PC-3 (cell line): Measurements from ENCODE around the gene TMEM117. TPM values are rescaled to one million over a fixed set of nuclear protein-coding genes. Genes with fewer than 3 reads are reported as not detected.

ENCODE experiments used
- ATAC-seq: fragments of 200-7000 bp; cut with Tn5 transposase; 2 replicates; pipeline ENCODE4 v1.9.1; 2020; ENCODE audit warnings: mild to moderate bottlenecking, moderate library complexity
- BruUV-seq: library from RNA; stranded (reverse); fragments of 400-500 nt; replicated peaks from 2 replicates; lab custom pipeline; 2021; lab: Mats Ljungman, UMichigan
- CTCF ChIA-PET: fragments of 300-600 bp; sonication (Branson Sonifier 250); formaldehyde crosslinking; loops from one replicate; lab custom pipeline; 2022; ENCODE audit warnings: antibody characterized with exemption; lab: Charles Lee
- POLR2A ChIA-PET: fragments of 300-600 bp; sonication (Branson Sonifier 250); formaldehyde crosslinking; loops from one replicate; lab custom pipeline; 2022; ENCODE audit warnings: antibody characterized with exemption; ENCODE audit not compliant: unreplicated experiment; lab: Charles Lee
- DNase-seq: peaks from one replicate; pipeline ENCODE4 v3.0.0-alpha.2; 2015
- H2AFZ ChIP-seq: fragments of 300-600 bp; sonication (generic); 2 replicates; pipeline ENCODE4 v1.6.0; 2016; ENCODE audit warnings: antibody characterized with exemption, low read length
- H3F3A ChIP-seq: fragments of 300-600 bp; sonication (generic); one replicate; pipeline ENCODE4 v1.6.0; 2017; ENCODE audit warnings: antibody characterized with exemption, low read length, control low read depth, mild to moderate bottlenecking; ENCODE audit not compliant: unreplicated experiment
- H3K27ac ChIP-seq: fragments of 300-600 bp; sonication (generic); 2 replicates; pipeline ENCODE4 v1.5.1; 2016; ENCODE audit warnings: mild to moderate bottlenecking, low read length
- H3K27me3 ChIP-seq: fragments of 300-600 bp; sonication (generic); 2 replicates; pipeline ENCODE4 v1.6.1; 2016; ENCODE audit warnings: low read length, mixed read lengths
- H3K36me3 ChIP-seq: fragments of 300-600 bp; sonication (generic); 2 replicates; pipeline ENCODE4 v1.6.1; 2016; ENCODE audit warnings: low read depth, mixed run types, low read length, mixed read lengths
- H3K4me1 ChIP-seq: fragments of 300-600 bp; sonication (generic); 2 replicates; pipeline ENCODE4 v1.5.1; 2016; ENCODE audit warnings: low read length; ENCODE audit not compliant: insufficient read depth
- H3K4me2 ChIP-seq: fragments of 300-600 bp; sonication (generic); 2 replicates; pipeline ENCODE4 v1.6.0; 2016; ENCODE audit warnings: low read length
- H3K4me3 ChIP-seq: fragments of 300-600 bp; sonication (generic); 2 replicates; pipeline ENCODE4 v1.5.1; 2016; ENCODE audit warnings: mild to moderate bottlenecking, low read length, mixed read lengths
- H3K79me2 ChIP-seq: fragments of 300-600 bp; sonication (generic); 2 replicates; pipeline ENCODE4 v1.6.1; 2017; ENCODE audit warnings: low read length, mixed read lengths
- H3K9ac ChIP-seq: fragments of 300-600 bp; sonication (generic); 2 replicates; pipeline ENCODE4 v1.6.0; 2016; ENCODE audit warnings: mild to moderate bottlenecking, low read length
- H3K9me2 ChIP-seq: fragments of 300-600 bp; sonication (generic); replicated peaks from 2 replicates; pipeline ENCODE4 v1.6.1; 2016; ENCODE audit warnings: mixed run types, low read length, mixed read lengths
- H3K9me3 ChIP-seq: fragments of 300-600 bp; sonication (generic); 2 replicates; pipeline ENCODE4 v1.6.1; 2016; ENCODE audit warnings: low read length, mixed read lengths
- H4K20me1 ChIP-seq: fragments of 300-600 bp; sonication (generic); 2 replicates; pipeline ENCODE4 v1.6.1; 2016; ENCODE audit warnings: low read length, mixed read lengths
- EZH2 ChIP-seq: fragments of 300-600 bp; sonication (generic); IDR thresholded peaks from one replicate; pipeline ENCODE4 v1.6.1; 2017; ENCODE audit warnings: antibody characterized with exemption, mild to moderate bottlenecking, low read length; ENCODE audit not compliant: unreplicated experiment
- EZH2phosphoT487 ChIP-seq: fragments of 300-600 bp; sonication (generic); IDR thresholded peaks from 2 replicates; pipeline ENCODE4 v1.6.1; 2018; ENCODE audit warnings: mild to moderate bottlenecking, antibody characterized with exemption, low read length, borderline replicate concordance
- intact Hi-C: fragments of 100-400 bp; cut with micrococcal nuclease; formaldehyde crosslinking; loops from 2 replicates; pipeline ENCODE4 v1.9.0; 2023
- total RNA-seq: library from RNA; depleted of rRNA; stranded (reverse); fragments of >200 nt; gene quantifications from 2 replicates; pipeline ENCODE4 v1.2.3, GENCODE V29; 2014
- TF ChIP-seq, protein P1 (sequence below): fragments of 300-600 bp; sonication (generic); conservative IDR thresholded peaks from 2 replicates; pipeline ENCODE4 v1.5.1; 2017; ENCODE audit warnings: antibody characterized with exemption, low read depth, mild to moderate bottlenecking, low read length

Gene TMEM117
- total RNA-seq, 1 experiment from 2014 or later = 9.0 TPM

DNA sequence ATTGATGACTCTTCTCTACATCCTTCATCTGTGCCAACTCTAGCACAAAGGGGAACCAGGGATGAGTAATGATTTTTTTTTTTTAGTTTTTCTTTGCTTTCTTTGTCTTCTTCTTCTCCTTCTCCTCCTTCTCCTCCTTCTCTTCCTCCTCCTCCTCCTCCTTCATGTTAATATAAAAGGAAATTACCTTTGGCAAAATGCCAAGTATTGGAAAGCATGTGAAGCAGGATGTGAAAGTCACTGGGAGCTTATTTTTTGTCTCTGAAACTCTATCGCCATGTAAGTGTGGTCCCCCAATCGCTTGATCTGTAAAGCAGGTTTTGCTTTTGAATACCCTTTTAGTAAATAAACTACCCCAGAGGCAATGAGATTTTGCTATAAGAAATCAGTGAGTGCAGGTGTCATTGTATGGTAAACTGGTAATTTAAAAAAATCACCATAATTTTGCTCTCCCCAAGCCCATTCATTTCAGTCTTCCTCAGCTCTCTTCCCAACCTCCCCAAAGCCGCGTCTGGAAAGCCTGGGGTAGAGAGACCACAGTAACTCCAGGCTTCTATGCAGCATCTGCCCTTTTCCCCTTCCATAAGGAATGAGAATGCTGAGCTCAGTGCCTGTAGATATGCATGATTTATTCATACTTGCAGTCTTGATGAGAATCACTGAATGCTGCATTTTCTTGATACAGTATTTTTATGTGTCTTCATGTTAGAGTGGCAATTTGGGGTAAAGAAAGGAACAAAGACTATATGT, 388.7 kb downstream of the TMEM117 start:
- Histone ChIP-seq H4K20me1 (no peaks in the 10 kb centered on the region), H3K4me1 (no peaks in the 10 kb centered on the region), H3K4me3 (no peak overlapping the region), H3K36me3 (no peaks in the 10 kb centered on the region), H3K27ac (no peak overlapping the region), H3K9me2 (no peaks in the 10 kb centered on the region), H3K4me2 (no peak overlapping the region), H3K9me3 (no peaks in the 10 kb centered on the region), H2AFZ (no peak overlapping the region), H3K79me2 (no peaks in the 10 kb centered on the region), H3K27me3 (no peaks in the 10 kb centered on the region), H3K9ac (no peak overlapping the region), H3F3A (no peaks in the 10 kb centered on the region)
- intact Hi-C loops = no loop called here
- no TSS peak for BruUV-seq
- DNase-seq (no peak), ATAC-seq (no peak)
- CTCF ChIA-PET = no interaction called here
- TF ChIP-seq, protein P1, sequence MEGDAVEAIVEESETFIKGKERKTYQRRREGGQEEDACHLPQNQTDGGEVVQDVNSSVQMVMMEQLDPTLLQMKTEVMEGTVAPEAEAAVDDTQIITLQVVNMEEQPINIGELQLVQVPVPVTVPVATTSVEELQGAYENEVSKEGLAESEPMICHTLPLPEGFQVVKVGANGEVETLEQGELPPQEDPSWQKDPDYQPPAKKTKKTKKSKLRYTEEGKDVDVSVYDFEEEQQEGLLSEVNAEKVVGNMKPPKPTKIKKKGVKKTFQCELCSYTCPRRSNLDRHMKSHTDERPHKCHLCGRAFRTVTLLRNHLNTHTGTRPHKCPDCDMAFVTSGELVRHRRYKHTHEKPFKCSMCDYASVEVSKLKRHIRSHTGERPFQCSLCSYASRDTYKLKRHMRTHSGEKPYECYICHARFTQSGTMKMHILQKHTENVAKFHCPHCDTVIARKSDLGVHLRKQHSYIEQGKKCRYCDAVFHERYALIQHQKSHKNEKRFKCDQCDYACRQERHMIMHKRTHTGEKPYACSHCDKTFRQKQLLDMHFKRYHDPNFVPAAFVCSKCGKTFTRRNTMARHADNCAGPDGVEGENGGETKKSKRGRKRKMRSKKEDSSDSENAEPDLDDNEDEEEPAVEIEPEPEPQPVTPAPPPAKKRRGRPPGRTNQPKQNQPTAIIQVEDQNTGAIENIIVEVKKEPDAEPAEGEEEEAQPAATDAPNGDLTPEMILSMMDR = no peak
- TF ChIP-seq EZH2phosphoT487 = no peak
- TF ChIP-seq EZH2 = no peak
- POLR2A ChIA-PET = no interaction called here

GRCh38 chr12:44225149-44225510, 389.2 kb downstream of the TMEM117 start:
- no peak overlapping the region for H3K9ac ChIP-seq
- POLR2A ChIA-PET = no interaction called here
- no peaks in the 10 kb centered on the region for H3K9me2 ChIP-seq
- H3K27ac ChIP-seq = no peak overlapping the region
- DNase-seq (no peak), ATAC-seq (no peak)
- H2AFZ ChIP-seq = no peak overlapping the region
- no TSS peak for BruUV-seq
- intact Hi-C loops = no loop called here
- no peaks in the 10 kb centered on the region for H3K79me2 ChIP-seq
- no peaks in the 10 kb centered on the region for H3F3A ChIP-seq
- H4K20me1 ChIP-seq = no peaks in the 10 kb centered on the region
- no peak overlapping the region for H3K4me2 ChIP-seq
- CTCF ChIA-PET = no interaction called here
- TF ChIP-seq, protein P1 = no peak
- TF ChIP-seq EZH2 = no peak
- TF ChIP-seq EZH2phosphoT487 = no peak
- no peaks in the 10 kb centered on the region for H3K27me3 ChIP-seq
- no peak overlapping the region for H3K4me3 ChIP-seq
- H3K36me3 ChIP-seq = no peaks in the 10 kb centered on the region
- H3K9me3 ChIP-seq = no peaks in the 10 kb centered on the region
- H3K4me1 ChIP-seq = no peaks in the 10 kb centered on the region

- POLR2A ChIA-PET = no interaction called here
- CTCF ChIA-PET = no interaction called here
- Histone ChIP-seq H2AFZ (no peak overlapping the region), H3K9ac (no peak overlapping the region), H3K4me3 (no peak overlapping the region), H3K9me3 (no peaks in the 10 kb centered on the region), H3K27ac (no peak overlapping the region), H3K79me2 (no peaks in the 10 kb centered on the region), H3K4me1 (no peaks in the 10 kb centered on the region), H3K36me3 (no peaks in the 10 kb centered on the region), H4K20me1 (no peaks in the 10 kb centered on the region), H3K27me3 (no peaks in the 10 kb centered on the region), H3K4me2 (no peak overlapping the region), H3F3A (no peaks in the 10 kb centered on the region), H3K9me2 (no peaks in the 10 kb centered on the region)
- TF ChIP-seq EZH2phosphoT487 = no peak
- TF ChIP-seq, protein P1 = no peak
- no peak for TF ChIP-seq EZH2
- DNase-seq (no peak), ATAC-seq (no peak)
- no TSS peak for BruUV-seq
- intact Hi-C loops = no loop called here
Measured at GRCh38 chr12:44227616-44228015, 391.7 kb downstream of the TMEM117 start.
